Tibial nerve (tissue), 4 donors: ENCODE measurements around the gene JADE1. TPM values are rescaled to one million over a fixed set of nuclear protein-coding genes. Genes with fewer than 3 reads are reported as not detected.
A peak's percentile ranks its signal among the peaks of the same experiment; 100 is the strongest.

ENCODE experiments used
- DNase-seq, 2 donors: peaks; one replicate each; pipeline ENCODE4 v3.0.0-alpha.2; 2019; ENCODE audit warnings: low spot score in 2 of 2
- H3K27ac ChIP-seq, 4 donors: fragments of 200-600 bp; sonication (generic) in 3 of 4; one replicate each; pipeline ENCODE4 v1.5.1; 2017 to 2019; ENCODE audit warnings: mild to moderate bottlenecking in 1 of 4
- H3K27me3 ChIP-seq, 2 donors: fragments of 200-600 bp; sonication (generic) in 1 of 2; one replicate each; pipeline versions ENCODE4 v1.5.1 to v1.6.0; 2017 to 2019
- H3K36me3 ChIP-seq, 3 donors: fragments of 200-600 bp; sonication (generic); one replicate each; pipeline ENCODE4 v1.5.1; 2018 to 2019
- H3K4me1 ChIP-seq, 4 donors: fragments of 200-600 bp; sonication (generic) in 3 of 4; one replicate each; pipeline ENCODE4 v1.5.1; 2017 to 2019
- H3K4me3 ChIP-seq, 4 donors: fragments of 200-600 bp; sonication (generic) in 3 of 4; one replicate each; pipeline ENCODE4 v1.5.1; 2017 to 2019; ENCODE audit warnings: mild to moderate bottlenecking in 1 of 4, moderate library complexity in 1 of 4
- H3K9me3 ChIP-seq, 4 donors: fragments of 200-600 bp; sonication (generic) in 3 of 4; one replicate each; pipeline ENCODE4 v1.5.1; 2017 to 2019
- EP300 ChIP-seq, 2 donors: sonication (generic); formaldehyde crosslinking; IDR thresholded peaks; one replicate each; pipeline ENCODE4 v1.6.1; 2017; ENCODE audit warnings: antibody characterized with exemption in 2 of 2, mild to moderate bottlenecking in 1 of 2
- POLR2A ChIP-seq, 2 donors: fragments of 450-650 bp; IDR thresholded peaks; one replicate each; pipeline ENCODE4 v1.6.1; 2017; ENCODE audit warnings: antibody characterized with exemption in 2 of 2, mild to moderate bottlenecking in 2 of 2, moderate library complexity in 2 of 2
- WGBS, 2 donors: methylation state at CpG; one replicate each; pipeline ENCODE4 v1.1.5; 2018; 5-methylcytosine and 5-hydroxymethylcytosine counted together
- total RNA-seq, 4 donors: library from RNA; depleted of rRNA; stranded (reverse); fragments of >200 nt; gene quantifications; one replicate each; pipeline ENCODE4 v1.1.0, GENCODE V29; 2016
- TF ChIP-seq, protein P1 (sequence below), 5 experiments: fragments of 200-600 bp in 3 of 5; fragments of 450-650 bp in 2 of 5; sonication (generic) in 3 of 5; IDR thresholded peaks; one replicate each; pipeline ENCODE4 v1.5.1; 2016 to 2019; ENCODE audit warnings: antibody characterized with exemption in 5 of 5, mild to moderate bottlenecking in 3 of 5, moderate library complexity in 2 of 5

JADE1 gene
- total RNA-seq, 4 donors from 2014 or later = 55.7 to 68.7 (median 65.8) TPM

DNA sequence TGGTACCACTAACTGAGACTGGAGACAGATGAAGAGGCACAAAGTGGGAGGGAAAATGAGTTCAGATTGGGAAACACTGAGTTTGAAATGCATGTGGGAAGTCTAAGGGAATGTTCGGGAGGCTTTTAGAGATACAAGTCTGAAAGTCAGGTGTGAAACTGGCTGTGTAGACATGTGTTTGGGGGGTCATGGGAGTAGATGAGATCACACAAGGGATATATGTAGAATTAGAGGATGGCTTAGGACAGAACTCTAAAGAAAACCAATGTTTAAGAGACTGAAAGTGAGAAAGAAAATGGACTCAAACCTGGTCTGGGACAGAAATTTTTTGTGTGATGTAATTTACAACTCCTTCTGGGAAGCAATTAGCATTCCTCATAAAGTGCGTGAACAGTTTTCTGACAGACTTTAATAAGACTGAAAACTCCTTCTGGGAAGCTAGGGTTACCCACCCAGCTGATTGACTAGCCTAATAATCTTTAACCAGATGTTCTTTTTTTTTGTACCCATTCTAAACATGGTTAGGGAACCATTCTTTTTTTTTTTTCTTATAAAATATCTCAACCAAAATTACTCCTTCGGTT is 8.7 kb upstream of the JADE1 start:
- no peak overlapping the region for H3K4me3 ChIP-seq
- no peaks in the 10 kb centered on the region for H3K4me1 ChIP-seq
- H3K36me3 ChIP-seq = no peaks in the 10 kb centered on the region
- no peak overlapping the region for H3K27ac ChIP-seq
- TF ChIP-seq, protein P1, sequence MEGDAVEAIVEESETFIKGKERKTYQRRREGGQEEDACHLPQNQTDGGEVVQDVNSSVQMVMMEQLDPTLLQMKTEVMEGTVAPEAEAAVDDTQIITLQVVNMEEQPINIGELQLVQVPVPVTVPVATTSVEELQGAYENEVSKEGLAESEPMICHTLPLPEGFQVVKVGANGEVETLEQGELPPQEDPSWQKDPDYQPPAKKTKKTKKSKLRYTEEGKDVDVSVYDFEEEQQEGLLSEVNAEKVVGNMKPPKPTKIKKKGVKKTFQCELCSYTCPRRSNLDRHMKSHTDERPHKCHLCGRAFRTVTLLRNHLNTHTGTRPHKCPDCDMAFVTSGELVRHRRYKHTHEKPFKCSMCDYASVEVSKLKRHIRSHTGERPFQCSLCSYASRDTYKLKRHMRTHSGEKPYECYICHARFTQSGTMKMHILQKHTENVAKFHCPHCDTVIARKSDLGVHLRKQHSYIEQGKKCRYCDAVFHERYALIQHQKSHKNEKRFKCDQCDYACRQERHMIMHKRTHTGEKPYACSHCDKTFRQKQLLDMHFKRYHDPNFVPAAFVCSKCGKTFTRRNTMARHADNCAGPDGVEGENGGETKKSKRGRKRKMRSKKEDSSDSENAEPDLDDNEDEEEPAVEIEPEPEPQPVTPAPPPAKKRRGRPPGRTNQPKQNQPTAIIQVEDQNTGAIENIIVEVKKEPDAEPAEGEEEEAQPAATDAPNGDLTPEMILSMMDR (IDR thresholded peaks at IDR 0.05) = no peak
- no peak for TF ChIP-seq POLR2A (IDR thresholded peaks at IDR 0.05)
- no peak for TF ChIP-seq EP300 (IDR thresholded peaks at IDR 0.05)
- DNase-seq = no peak
- no peaks in the 10 kb centered on the region for H3K27me3 ChIP-seq
- no peaks in the 10 kb centered on the region for H3K9me3 ChIP-seq
- WGBS, 2 donors = 77 to 84% methylated on average over 3 of the region's 3 CpGs

DNA sequence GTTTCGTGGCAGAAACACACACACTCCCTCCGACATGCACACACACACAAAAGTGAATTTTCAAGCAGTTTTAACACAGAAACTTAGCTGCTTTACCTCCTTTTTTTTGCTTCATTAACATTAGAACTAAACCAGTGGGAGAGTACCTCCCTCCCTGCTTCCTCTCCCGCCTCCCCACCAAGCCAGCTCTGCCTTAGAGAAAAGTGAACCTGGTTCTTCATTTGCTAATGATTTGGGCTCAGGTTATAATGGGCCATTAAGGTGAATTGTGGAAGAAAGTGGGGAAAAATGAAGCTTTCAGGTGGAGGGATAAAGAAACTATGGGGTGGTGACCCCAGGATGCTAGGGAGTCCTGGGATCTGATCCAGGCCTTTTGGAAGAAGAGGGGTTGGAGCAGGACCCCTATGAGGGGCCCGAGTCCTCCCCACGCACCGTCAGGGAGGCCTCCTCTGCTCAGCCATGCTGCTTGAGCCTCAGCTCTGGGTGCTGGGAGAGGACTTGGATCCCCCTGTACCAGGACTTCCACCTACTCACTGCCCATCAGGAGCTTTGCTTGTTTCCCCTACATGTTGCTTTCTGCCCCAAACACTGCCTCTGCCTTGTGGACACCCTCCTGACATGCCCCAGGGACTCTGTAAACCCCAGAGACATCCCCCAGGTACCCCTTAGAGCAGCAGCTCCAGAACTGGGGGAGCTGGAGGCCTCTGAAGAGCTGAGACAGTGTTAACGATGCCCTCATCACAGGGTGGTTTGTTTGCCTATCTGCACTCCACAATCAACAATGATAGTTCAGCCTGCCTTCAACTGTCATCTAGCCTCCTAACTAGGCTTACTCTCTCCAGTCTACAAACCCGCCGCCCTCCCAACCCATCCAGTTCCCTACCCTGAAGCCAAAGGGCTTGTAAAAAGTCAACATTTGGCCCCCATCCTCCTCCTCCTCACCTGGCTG is 6.5 kb upstream of the JADE1 start:
- no peaks in the 10 kb centered on the region for H3K9me3 ChIP-seq
- no peak for TF ChIP-seq POLR2A (IDR thresholded peaks at IDR 0.05)
- no peak for TF ChIP-seq EP300 (IDR thresholded peaks at IDR 0.05)
- TF ChIP-seq, protein P1 (IDR thresholded peaks at IDR 0.05) = no peak
- no peak for DNase-seq
- WGBS, 2 donors = 69 to 83% methylated on average over 9 of the region's 9 CpGs
- no peaks in the 10 kb centered on the region for H3K36me3 ChIP-seq
- H3K4me1 ChIP-seq = no peaks in the 10 kb centered on the region
- H3K27ac ChIP-seq = no peak overlapping the region
- H3K27me3 ChIP-seq = no peaks in the 10 kb centered on the region
- no peak overlapping the region for H3K4me3 ChIP-seq

DNA sequence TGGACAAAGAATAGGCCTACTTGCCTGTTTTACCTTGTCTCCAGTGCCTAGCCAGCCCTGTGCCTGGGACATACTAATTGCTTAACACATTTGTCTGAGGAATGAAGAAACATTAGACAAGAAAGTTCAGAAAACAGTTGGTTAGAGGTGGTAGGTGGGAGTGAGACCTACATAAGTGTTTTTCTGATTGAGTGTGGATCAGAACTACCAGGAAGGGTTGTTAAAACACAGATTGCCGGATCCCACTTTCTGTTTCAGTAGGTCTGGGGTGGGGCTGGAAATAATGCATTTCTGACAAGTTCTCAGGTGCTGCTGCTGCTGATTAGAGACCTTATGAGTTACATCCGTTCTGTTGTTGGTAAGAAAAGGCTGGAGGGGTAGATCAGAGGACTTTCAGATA is 5.7 kb upstream of the JADE1 start:
- no peak for TF ChIP-seq EP300 (IDR thresholded peaks at IDR 0.05)
- TF ChIP-seq, protein P1 (IDR thresholded peaks at IDR 0.05) = no peak
- no peak for TF ChIP-seq POLR2A (IDR thresholded peaks at IDR 0.05)
- 82 to 84% methylated on average over 2 of the region's 2 CpGs for WGBS, 2 donors
- Histone ChIP-seq H3K4me1 (peaks cover 0 to 1% (median 0%) of the 10 kb centered on the region in 4 donors), H3K9me3 (no peaks in the 10 kb centered on the region), H3K4me3 (no peak overlapping the region), H3K36me3 (no peaks in the 10 kb centered on the region), H3K27ac (no peak overlapping the region), H3K27me3 (no peaks in the 10 kb centered on the region)
- DNase-seq = no peak

DNA sequence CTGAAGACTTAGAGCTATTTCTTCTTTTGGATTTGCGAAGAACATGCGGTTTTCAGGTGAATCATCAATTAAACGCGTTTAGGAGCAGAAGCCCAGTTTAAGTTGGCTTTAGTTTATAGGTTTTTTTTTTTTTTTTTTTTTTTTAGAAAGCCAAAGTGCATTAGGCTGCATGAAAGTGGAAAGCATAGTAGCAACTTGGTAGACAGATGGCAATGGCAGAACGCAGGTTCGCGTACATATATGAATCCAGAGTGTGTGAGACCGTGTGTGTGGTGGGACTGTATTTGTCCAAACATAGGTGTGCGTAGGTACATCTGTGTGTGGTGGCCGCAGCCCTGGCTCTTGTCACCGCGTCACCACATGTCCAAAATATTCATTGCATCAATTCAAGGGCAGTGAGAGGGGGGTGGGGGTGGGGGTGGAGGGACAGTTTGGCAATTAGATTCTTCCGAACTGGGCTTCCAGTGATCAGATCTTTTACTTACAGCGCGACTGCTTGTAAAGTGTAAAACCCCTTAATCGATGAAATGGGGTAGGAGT is 901 bp downstream of the JADE1 start:
- Histone ChIP-seq H3K27ac (peak overlapping the region; percentile 89 to 98 (median 96)), H3K4me3 (peak overlapping the region; percentile 81 to 97 (median 92)), H3K27me3 (no peaks in the 10 kb centered on the region), H3K36me3 (no peaks in the 10 kb centered on the region), H3K4me1 (peaks cover 0 to 26% (median 3%) of the 10 kb centered on the region in 4 donors), H3K9me3 (no peaks in the 10 kb centered on the region)
- WGBS, 2 donors = 0 to 1% methylated on average over 16 of the region's 16 CpGs
- DNase-seq = peak in 1 of 2 donors; percentile 23
- TF ChIP-seq, protein P1 (IDR thresholded peaks at IDR 0.05) = no peak
- TF ChIP-seq POLR2A (IDR thresholded peaks at IDR 0.05) (no peak), EP300 (IDR thresholded peaks at IDR 0.05) (no peak)
